Endometrium (tissue), 2 donors: ENCODE results near the gene SMIM43.

ENCODE experiments used
- FAIRE-seq: peaks from 2 replicates; lab custom pipeline; 2012; peaks lifted over from hg19 to GRCh38; lab: Jason Lieb, UNC
- donor health status: control.
- donor health status: control.

SMIM43 gene

GRCh38 chr4:121764702-121765367 is at the start of gene SMIM43:
TSS of gene SMIM43 (minus strand) at chr4:121765164. CDS start at chr4:121765105, 59 bp downstream.
- FAIRE-seq = no peak

- FAIRE-seq = no peak
Observed at GRCh38 chr4:121814756-121815155, 49.8 kb upstream of the SMIM43 start.

GRCh38 chr4:121811122-121811521 is 46.2 kb upstream of the SMIM43 start:
- FAIRE-seq = no peak

- FAIRE-seq = no peak
Observed at GRCh38 chr4:121806411-121806810, 41.4 kb upstream of the SMIM43 start.

GRCh38 chr4:121801715-121802075 is 36.7 kb upstream of the SMIM43 start:
- FAIRE-seq = no peak

GRCh38 chr4:121800961-121801714 is 36.2 kb upstream of the SMIM43 start, which contains the start of gene EXOSC9:
TSS of gene EXOSC9 (plus strand) at chr4:121801323. CDS start at chr4:121801425, 102 bp downstream.
- FAIRE-seq = peak; percentile 94

- FAIRE-seq = no peak
Observed at GRCh38 chr4:121800638-121800960, 35.6 kb upstream of the SMIM43 start.

- FAIRE-seq = no peak
Observed at GRCh38 chr4:121799867-121800501, 35.0 kb upstream of the SMIM43 start.

GRCh38 chr4:121799208-121799823 is 34.4 kb upstream of the SMIM43 start:
- no peak for FAIRE-seq

- FAIRE-seq = no peak
Observed at GRCh38 chr4:121796283-121796682, 31.3 kb upstream of the SMIM43 start.

- no peak for FAIRE-seq
Observed at GRCh38 chr4:121794505-121795188, 29.7 kb upstream of the SMIM43 start.

- no peak for FAIRE-seq
Observed at GRCh38 chr4:121792966-121793365, 28.0 kb upstream of the SMIM43 start.

- FAIRE-seq = no peak
Observed at GRCh38 chr4:121791481-121791880, 26.5 kb upstream of the SMIM43 start.

GRCh38 chr4:121790976-121791375 is 26.0 kb upstream of the SMIM43 start:
- FAIRE-seq = no peak

GRCh38 chr4:121789960-121790829 is 25.2 kb upstream of the SMIM43 start:
- no peak for FAIRE-seq

GRCh38 chr4:121789455-121789854 is 24.5 kb upstream of the SMIM43 start:
- no peak for FAIRE-seq

GRCh38 chr4:121788896-121789295 is 23.9 kb upstream of the SMIM43 start:
- FAIRE-seq = no peak

GRCh38 chr4:121786221-121786620 is 21.3 kb upstream of the SMIM43 start:
- FAIRE-seq = no peak

- FAIRE-seq = no peak
Observed at GRCh38 chr4:121785479-121785878, 20.5 kb upstream of the SMIM43 start.

- no peak for FAIRE-seq
Observed at GRCh38 chr4:121784975-121785374, 20.0 kb upstream of the SMIM43 start.

- FAIRE-seq = no peak
Observed at GRCh38 chr4:121784401-121784800, 19.4 kb upstream of the SMIM43 start.
